ENCODE data around the gene MTA1.

DNA sequence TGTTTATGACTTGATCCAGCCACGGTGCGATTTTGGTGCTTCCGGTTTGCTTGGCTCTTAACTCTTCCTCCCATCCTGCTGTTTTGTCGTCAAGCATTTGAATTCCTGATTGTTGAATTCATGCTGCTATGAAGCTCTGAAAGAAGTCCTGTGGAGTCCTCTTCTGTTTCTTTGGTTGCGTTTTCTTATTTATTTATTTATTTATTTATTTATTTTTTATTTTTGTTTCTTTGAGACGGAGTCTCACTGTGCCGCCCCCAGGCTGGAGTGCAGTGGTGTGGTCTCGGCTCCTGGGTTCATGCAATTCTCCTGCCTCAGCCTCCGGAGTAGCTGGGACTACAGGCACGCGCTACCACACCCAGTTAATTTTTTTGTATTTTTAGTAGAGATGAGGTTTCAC lies 3.0 kb upstream of the MTA1 start:
- TF ChIP-seq, protein P1, sequence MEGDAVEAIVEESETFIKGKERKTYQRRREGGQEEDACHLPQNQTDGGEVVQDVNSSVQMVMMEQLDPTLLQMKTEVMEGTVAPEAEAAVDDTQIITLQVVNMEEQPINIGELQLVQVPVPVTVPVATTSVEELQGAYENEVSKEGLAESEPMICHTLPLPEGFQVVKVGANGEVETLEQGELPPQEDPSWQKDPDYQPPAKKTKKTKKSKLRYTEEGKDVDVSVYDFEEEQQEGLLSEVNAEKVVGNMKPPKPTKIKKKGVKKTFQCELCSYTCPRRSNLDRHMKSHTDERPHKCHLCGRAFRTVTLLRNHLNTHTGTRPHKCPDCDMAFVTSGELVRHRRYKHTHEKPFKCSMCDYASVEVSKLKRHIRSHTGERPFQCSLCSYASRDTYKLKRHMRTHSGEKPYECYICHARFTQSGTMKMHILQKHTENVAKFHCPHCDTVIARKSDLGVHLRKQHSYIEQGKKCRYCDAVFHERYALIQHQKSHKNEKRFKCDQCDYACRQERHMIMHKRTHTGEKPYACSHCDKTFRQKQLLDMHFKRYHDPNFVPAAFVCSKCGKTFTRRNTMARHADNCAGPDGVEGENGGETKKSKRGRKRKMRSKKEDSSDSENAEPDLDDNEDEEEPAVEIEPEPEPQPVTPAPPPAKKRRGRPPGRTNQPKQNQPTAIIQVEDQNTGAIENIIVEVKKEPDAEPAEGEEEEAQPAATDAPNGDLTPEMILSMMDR (IDR thresholded peaks at IDR 0.05) = no peak
- TF ChIP-seq POLR2A (IDR thresholded peaks at IDR 0.05) (no peak), EP300 (IDR thresholded peaks at IDR 0.05) (no peak)
